K562 (cell line): ENCODE results near the gene LSM12. TPM values are rescaled to one million over a fixed set of nuclear protein-coding genes. Genes with fewer than 3 reads are reported as not detected.
A peak's percentile ranks its signal among the peaks of the same experiment; 100 is the strongest.

Experiments
- CCNT2 ChIP-seq: IDR thresholded peaks from 2 replicates; pipeline ENCODE4 v1.6.1; 2011; ENCODE audit warnings: borderline replicate concordance, low read depth, mild to moderate bottlenecking, moderate library complexity, mixed read lengths, low read length; ENCODE audit not compliant: insufficient read length; ENCODE audit errors: extremely low read depth
- JUN ChIP-seq, 2 experiments: sonication (generic) in 1 of 2; formaldehyde crosslinking in 1 of 2; IDR thresholded peaks; 2 replicates each; pipeline versions ENCODE4 v1.6.1 to v1.8.0; 2012 to 2022; ENCODE audit warnings: borderline replicate concordance in 2 of 2, mild to moderate bottlenecking in 2 of 2, improper control_type of control experiment in 1 of 2, low read depth in 1 of 2, low read length in 1 of 2, missing genetic modification reagents in 1 of 2
- MTA1 ChIP-seq: fragments of 450-650 bp; IDR thresholded peaks from 2 replicates; pipeline ENCODE4 v1.6.1; 2017; ENCODE audit warnings: borderline replicate concordance
- PHB ChIP-seq: fragments of 250-450 bp; sonication (Bioruptor Pico); IDR thresholded peaks from 2 replicates; pipeline ENCODE4 v1.5.0; 2021
- PHF21A ChIP-seq: fragments of 450-650 bp; IDR thresholded peaks from 2 replicates; pipeline ENCODE4 v1.6.1; 2017; ENCODE audit warnings: low read depth, borderline replicate concordance
- POU5F1 ChIP-seq: fragments of 150-350 bp; IDR thresholded peaks from 2 replicates; pipeline ENCODE4 v1.6.1; 2014; ENCODE audit warnings: borderline replicate concordance, low read length, low read depth, mild to moderate bottlenecking; ENCODE audit not compliant: partially characterized antibody
- PPARD ChIP-seq: fragments of 250-450 bp; sonication (Bioruptor Pico); IDR thresholded peaks from 2 replicates; pipeline ENCODE4 v1.8.0; 2022; ENCODE audit warnings: inconsistent platforms, mild to moderate bottlenecking, moderate library complexity
- SRSF1 ChIP-seq: fragments of 200-400 bp; formaldehyde crosslinking; IDR thresholded peaks from 2 replicates; pipeline ENCODE4 v1.6.1; 2017; ENCODE audit warnings: mild to moderate bottlenecking, low read depth, low read length, moderate library complexity
- SRSF3 ChIP-seq: fragments of 200-400 bp; formaldehyde crosslinking; IDR thresholded peaks from 2 replicates; pipeline ENCODE4 v1.6.1; 2016; ENCODE audit warnings: mild to moderate bottlenecking, low read length, moderate library complexity; ENCODE audit not compliant: insufficient read depth
- ZNF263 ChIP-seq: sonication (generic); formaldehyde crosslinking; IDR thresholded peaks from 2 replicates; pipeline ENCODE4 v1.8.0; 2022; ENCODE audit warnings: mild to moderate bottlenecking, missing genetic modification reagents, borderline replicate concordance
- ZNF274 ChIP-seq: IDR thresholded peaks from 2 replicates; pipeline ENCODE4 v1.6.1; 2011; ENCODE audit warnings: low read depth, mild to moderate bottlenecking, low read length, moderate library complexity, borderline replicate concordance
- polyA plus RNA-seq, 8 experiments: library from polyadenylated mRNA; depleted of rRNA in 4 of 8; stranded (reverse) in 5 of 8; unstranded in 3 of 8; fragments of >200 nt; fragmentation: Nextera tagmentation in 2 of 8; fragmentation: Illumina TruSeq in 1 of 8; extraction: Ambion mirVana in 2 of 8; extraction: Trizol in 1 of 8; gene quantifications; 2 replicates each; pipeline versions ENCODE4 v1.2.1 to v1.2.3, GENCODE V29; 2011 to 2014; ENCODE audit warnings: inconsistent platforms in 1 of 8, missing spikeins in 1 of 8
- total RNA-seq, 7 experiments: library from RNA; depleted of rRNA in 6 of 7; stranded (reverse); fragments of >200 nt in 6 of 7; fragmentation: Illumina TruSeq in 2 of 7; extraction: Trizol in 2 of 7; gene quantifications; 2 replicates each; pipeline versions ENCODE4 v1.2.1 to v1.2.3, GENCODE V29; 2011 to 2021; ENCODE audit warnings: low replicate concordance in 1 of 7
- TF ChIP-seq, protein P1 (sequence below): fragments of 200-800 bp; sonication (Bioruptor generic); IDR thresholded peaks from 2 replicates; pipeline ENCODE4 v1.6.1; 2017; ENCODE audit warnings: missing genetic modification characterization, missing compliant biosample characterization
- TF ChIP-seq, protein P2 (sequence below): IDR thresholded peaks from 2 replicates; pipeline ENCODE4 v1.6.1; 2012; ENCODE audit warnings: low read depth, low read length, improper control_type of control experiment, borderline replicate concordance
- TF ChIP-seq, protein P3 (sequence below), 2 experiments: fragments of 450-650 bp; formaldehyde crosslinking in 1 of 2; IDR thresholded peaks; 2 replicates each; pipeline versions ENCODE4 v1.4.0 to v1.6.1; 2014 to 2020; ENCODE audit warnings: mild to moderate bottlenecking in 2 of 2, borderline replicate concordance in 1 of 2, low read depth in 1 of 2

LSM12 gene
- total and polyA plus RNA-seq, 9 of the 15 experiments (the other 6 are each of a cell fraction or from before 2014, with no cell fraction given): 53.0 to 258 (median 89.3) TPM

DNA sequence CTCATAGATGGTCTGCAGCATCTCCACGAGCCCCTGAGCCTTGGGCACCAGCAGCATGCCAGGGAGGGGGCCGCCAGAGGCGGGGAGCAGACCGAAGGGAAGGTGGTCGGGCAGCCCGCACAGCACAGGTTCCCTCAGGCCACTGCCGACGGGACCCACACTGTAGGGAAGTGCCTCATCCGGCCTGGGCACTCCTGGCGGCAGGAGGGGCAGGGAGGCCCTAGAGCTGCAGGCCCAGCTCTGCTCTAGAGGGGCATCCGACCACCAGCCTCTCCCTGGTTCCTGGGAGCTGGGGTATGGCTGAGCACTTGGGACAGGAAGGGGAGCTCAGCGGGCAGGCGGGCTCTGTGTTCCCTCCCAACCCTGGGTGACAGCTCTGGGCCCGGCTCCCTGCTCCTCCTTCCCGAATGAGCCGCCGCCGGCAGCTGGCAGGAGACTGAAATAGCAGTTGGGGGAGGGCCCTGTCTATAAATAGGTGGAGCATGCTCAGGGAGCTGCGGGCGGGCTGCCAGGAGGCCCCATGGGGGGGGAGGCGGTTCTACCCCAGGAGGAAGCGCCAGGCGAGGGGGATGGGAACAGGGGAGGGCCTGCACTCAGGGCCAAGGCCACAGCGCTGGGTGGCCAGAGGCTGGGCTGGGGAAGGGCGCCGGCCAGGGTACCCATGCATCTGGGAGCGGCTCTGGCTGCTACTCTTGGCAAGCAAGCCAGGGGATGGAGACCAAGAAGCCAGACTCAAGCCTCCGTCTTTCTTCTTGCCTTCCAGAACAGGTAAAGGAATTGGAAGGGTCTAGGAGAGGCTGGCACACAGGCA lies 44.6 kb upstream of the LSM12 start (continued):
- TF ChIP-seq PPARD (CRISPR knock-in tag) (no peak), ZNF263 (CRISPR knock-in tag) (no peak), JUN (IDR thresholded peaks at IDR 0.05; ENCODE audit: borderline replicate concordance, low read depth, low read length) (peak; percentile 12; the same call in 1 of the 2 replicates), JUN (CRISPR knock-in tag; IDR thresholded peaks at IDR 0.05; ENCODE audit: borderline replicate concordance) (no peak), CCNT2 (peak; percentile 65), PHB (CRISPR knock-in tag) (no peak), MTA1 (no peak), ZNF274 (no peak), SRSF3 (no peak), POU5F1 (no peak), SRSF1 (no peak), PHF21A (no peak)
- TF ChIP-seq, protein P1, sequence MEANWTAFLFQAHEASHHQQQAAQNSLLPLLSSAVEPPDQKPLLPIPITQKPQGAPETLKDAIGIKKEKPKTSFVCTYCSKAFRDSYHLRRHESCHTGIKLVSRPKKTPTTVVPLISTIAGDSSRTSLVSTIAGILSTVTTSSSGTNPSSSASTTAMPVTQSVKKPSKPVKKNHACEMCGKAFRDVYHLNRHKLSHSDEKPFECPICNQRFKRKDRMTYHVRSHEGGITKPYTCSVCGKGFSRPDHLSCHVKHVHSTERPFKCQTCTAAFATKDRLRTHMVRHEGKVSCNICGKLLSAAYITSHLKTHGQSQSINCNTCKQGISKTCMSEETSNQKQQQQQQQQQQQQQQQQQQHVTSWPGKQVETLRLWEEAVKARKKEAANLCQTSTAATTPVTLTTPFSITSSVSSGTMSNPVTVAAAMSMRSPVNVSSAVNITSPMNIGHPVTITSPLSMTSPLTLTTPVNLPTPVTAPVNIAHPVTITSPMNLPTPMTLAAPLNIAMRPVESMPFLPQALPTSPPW: peak; percentile 98
- TF ChIP-seq, protein P2, sequence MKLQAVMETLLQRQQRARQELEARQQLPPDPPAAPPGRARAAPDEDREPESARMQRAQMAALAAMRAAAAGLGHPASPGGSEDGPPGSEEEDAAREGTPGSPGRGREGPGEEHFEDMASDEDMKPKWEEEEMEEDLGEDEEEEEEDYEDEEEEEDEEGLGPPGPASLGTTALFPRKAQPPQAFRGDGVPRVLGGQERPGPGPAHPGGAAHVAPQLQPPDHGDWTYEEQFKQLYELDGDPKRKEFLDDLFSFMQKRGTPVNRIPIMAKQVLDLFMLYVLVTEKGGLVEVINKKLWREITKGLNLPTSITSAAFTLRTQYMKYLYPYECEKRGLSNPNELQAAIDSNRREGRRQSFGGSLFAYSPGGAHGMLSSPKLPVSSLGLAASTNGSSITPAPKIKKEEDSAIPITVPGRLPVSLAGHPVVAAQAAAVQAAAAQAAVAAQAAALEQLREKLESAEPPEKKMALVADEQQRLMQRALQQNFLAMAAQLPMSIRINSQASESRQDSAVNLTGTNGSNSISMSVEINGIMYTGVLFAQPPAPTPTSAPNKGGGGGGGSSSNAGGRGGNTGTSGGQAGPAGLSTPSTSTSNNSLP: no peak
- TF ChIP-seq, protein P3, sequence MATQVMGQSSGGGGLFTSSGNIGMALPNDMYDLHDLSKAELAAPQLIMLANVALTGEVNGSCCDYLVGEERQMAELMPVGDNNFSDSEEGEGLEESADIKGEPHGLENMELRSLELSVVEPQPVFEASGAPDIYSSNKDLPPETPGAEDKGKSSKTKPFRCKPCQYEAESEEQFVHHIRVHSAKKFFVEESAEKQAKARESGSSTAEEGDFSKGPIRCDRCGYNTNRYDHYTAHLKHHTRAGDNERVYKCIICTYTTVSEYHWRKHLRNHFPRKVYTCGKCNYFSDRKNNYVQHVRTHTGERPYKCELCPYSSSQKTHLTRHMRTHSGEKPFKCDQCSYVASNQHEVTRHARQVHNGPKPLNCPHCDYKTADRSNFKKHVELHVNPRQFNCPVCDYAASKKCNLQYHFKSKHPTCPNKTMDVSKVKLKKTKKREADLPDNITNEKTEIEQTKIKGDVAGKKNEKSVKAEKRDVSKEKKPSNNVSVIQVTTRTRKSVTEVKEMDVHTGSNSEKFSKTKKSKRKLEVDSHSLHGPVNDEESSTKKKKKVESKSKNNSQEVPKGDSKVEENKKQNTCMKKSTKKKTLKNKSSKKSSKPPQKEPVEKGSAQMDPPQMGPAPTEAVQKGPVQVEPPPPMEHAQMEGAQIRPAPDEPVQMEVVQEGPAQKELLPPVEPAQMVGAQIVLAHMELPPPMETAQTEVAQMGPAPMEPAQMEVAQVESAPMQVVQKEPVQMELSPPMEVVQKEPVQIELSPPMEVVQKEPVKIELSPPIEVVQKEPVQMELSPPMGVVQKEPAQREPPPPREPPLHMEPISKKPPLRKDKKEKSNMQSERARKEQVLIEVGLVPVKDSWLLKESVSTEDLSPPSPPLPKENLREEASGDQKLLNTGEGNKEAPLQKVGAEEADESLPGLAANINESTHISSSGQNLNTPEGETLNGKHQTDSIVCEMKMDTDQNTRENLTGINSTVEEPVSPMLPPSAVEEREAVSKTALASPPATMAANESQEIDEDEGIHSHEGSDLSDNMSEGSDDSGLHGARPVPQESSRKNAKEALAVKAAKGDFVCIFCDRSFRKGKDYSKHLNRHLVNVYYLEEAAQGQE (IDR thresholded peaks at IDR 0.05; ENCODE audit: borderline replicate concordance): peak; percentile 13; the same call in 1 of the 2 replicates
- TF ChIP-seq, protein P3 (CRISPR knock-in tag; IDR thresholded peaks at IDR 0.05; ENCODE audit: low read depth): no peak
